22Rv1 (cell line): Measurements from ENCODE around the gene CHAT.

ENCODE experiments used
- ZFX ChIP-seq: fragments of 450-650 bp; IDR thresholded peaks from 2 replicates; pipeline ENCODE4 v1.6.1; 2017; ENCODE audit warnings: antibody characterized with exemption, borderline replicate concordance
- TF ChIP-seq, protein P1 (sequence below): fragments of 450-650 bp; IDR thresholded peaks from 2 replicates; pipeline ENCODE4 v1.5.1; 2017; ENCODE audit warnings: mild to moderate bottlenecking

GRCh38 chr10:49592726-49593563 lies 20.9 kb upstream of the CHAT start:
- TF ChIP-seq, protein P1, sequence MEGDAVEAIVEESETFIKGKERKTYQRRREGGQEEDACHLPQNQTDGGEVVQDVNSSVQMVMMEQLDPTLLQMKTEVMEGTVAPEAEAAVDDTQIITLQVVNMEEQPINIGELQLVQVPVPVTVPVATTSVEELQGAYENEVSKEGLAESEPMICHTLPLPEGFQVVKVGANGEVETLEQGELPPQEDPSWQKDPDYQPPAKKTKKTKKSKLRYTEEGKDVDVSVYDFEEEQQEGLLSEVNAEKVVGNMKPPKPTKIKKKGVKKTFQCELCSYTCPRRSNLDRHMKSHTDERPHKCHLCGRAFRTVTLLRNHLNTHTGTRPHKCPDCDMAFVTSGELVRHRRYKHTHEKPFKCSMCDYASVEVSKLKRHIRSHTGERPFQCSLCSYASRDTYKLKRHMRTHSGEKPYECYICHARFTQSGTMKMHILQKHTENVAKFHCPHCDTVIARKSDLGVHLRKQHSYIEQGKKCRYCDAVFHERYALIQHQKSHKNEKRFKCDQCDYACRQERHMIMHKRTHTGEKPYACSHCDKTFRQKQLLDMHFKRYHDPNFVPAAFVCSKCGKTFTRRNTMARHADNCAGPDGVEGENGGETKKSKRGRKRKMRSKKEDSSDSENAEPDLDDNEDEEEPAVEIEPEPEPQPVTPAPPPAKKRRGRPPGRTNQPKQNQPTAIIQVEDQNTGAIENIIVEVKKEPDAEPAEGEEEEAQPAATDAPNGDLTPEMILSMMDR = peak; percentile 92
- no peak for TF ChIP-seq ZFX
